ENCODE measurements around the gene MYD88.

DNA sequence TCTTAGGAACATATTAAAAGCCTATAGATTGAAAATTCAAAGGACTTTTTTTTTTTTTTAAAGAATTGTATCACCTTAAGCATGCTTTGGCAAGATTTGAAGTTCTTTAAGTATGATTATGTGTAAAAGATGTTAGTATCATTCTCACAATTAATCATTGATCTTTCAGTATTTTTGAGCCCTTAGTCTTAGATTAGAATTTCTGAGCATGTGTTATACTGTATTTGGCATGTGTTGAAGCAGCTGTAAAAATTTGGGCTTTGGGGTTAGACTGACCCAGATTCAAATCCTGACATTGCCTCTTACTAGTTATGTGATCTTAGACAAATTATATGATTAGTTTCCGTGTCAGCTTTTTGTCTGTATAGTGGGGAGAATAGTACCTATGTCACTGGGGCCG lies 33.2 kb downstream of the MYD88 start:
- TF ChIP-seq, protein P1, sequence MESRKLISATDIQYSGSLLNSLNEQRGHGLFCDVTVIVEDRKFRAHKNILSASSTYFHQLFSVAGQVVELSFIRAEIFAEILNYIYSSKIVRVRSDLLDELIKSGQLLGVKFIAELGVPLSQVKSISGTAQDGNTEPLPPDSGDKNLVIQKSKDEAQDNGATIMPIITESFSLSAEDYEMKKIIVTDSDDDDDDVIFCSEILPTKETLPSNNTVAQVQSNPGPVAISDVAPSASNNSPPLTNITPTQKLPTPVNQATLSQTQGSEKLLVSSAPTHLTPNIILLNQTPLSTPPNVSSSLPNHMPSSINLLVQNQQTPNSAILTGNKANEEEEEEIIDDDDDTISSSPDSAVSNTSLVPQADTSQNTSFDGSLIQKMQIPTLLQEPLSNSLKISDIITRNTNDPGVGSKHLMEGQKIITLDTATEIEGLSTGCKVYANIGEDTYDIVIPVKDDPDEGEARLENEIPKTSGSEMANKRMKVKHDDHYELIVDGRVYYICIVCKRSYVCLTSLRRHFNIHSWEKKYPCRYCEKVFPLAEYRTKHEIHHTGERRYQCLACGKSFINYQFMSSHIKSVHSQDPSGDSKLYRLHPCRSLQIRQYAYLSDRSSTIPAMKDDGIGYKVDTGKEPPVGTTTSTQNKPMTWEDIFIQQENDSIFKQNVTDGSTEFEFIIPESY (IDR thresholded peaks at IDR 0.05): no peak
- TF ChIP-seq, protein P2, sequence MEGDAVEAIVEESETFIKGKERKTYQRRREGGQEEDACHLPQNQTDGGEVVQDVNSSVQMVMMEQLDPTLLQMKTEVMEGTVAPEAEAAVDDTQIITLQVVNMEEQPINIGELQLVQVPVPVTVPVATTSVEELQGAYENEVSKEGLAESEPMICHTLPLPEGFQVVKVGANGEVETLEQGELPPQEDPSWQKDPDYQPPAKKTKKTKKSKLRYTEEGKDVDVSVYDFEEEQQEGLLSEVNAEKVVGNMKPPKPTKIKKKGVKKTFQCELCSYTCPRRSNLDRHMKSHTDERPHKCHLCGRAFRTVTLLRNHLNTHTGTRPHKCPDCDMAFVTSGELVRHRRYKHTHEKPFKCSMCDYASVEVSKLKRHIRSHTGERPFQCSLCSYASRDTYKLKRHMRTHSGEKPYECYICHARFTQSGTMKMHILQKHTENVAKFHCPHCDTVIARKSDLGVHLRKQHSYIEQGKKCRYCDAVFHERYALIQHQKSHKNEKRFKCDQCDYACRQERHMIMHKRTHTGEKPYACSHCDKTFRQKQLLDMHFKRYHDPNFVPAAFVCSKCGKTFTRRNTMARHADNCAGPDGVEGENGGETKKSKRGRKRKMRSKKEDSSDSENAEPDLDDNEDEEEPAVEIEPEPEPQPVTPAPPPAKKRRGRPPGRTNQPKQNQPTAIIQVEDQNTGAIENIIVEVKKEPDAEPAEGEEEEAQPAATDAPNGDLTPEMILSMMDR (IDR thresholded peaks at IDR 0.05; ENCODE audit: low read depth, low read length, missing input control): no peak
- TF ChIP-seq, protein P3, sequence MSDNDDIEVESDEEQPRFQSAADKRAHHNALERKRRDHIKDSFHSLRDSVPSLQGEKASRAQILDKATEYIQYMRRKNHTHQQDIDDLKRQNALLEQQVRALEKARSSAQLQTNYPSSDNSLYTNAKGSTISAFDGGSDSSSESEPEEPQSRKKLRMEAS (IDR thresholded peaks at IDR 0.05): no peak
- TF ChIP-seq RAD21 (IDR thresholded peaks at IDR 0.05) (no peak), FOXA1 (IDR thresholded peaks at IDR 0.05) (no peak), TAF1 (conservative IDR thresholded peaks at IDR 0.05) (no peak), GABPA (IDR thresholded peaks at IDR 0.05 in 1 of 2, conservative IDR thresholded peaks at IDR 0.05 in 1 of 2) (no peak), JUND (IDR thresholded peaks at IDR 0.05) (no peak)
- TF ChIP-seq, protein P4, sequence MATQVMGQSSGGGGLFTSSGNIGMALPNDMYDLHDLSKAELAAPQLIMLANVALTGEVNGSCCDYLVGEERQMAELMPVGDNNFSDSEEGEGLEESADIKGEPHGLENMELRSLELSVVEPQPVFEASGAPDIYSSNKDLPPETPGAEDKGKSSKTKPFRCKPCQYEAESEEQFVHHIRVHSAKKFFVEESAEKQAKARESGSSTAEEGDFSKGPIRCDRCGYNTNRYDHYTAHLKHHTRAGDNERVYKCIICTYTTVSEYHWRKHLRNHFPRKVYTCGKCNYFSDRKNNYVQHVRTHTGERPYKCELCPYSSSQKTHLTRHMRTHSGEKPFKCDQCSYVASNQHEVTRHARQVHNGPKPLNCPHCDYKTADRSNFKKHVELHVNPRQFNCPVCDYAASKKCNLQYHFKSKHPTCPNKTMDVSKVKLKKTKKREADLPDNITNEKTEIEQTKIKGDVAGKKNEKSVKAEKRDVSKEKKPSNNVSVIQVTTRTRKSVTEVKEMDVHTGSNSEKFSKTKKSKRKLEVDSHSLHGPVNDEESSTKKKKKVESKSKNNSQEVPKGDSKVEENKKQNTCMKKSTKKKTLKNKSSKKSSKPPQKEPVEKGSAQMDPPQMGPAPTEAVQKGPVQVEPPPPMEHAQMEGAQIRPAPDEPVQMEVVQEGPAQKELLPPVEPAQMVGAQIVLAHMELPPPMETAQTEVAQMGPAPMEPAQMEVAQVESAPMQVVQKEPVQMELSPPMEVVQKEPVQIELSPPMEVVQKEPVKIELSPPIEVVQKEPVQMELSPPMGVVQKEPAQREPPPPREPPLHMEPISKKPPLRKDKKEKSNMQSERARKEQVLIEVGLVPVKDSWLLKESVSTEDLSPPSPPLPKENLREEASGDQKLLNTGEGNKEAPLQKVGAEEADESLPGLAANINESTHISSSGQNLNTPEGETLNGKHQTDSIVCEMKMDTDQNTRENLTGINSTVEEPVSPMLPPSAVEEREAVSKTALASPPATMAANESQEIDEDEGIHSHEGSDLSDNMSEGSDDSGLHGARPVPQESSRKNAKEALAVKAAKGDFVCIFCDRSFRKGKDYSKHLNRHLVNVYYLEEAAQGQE (IDR thresholded peaks at IDR 0.05): no peak

Measured in liver (tissue), 3 donors.